Endothelial cell (in vitro differentiated cells): Measurements from ENCODE around the gene ITGAL. TPM values are rescaled to one million over a fixed set of nuclear protein-coding genes. Genes with fewer than 3 reads are reported as not detected.
"Not testable (repeated sequence)": the region's sequence is repeated elsewhere in the genome, so short reads cannot be mapped to it uniquely, and the experiment has no call there.

Source experiments
- DNase-seq: peaks from one replicate; pipeline ENCODE4 v3.0.0; 2021; ENCODE audit warnings: low spot score
- H3K27ac Mint-ChIP-seq: one replicate; pipeline ENCODE4 v1.8.0; 2021; ENCODE audit warnings: mixed read lengths, inconsistent platforms; ENCODE audit not compliant: unreplicated experiment
- H3K27me3 Mint-ChIP-seq: one replicate; pipeline ENCODE4 v1.8.0; 2021; ENCODE audit warnings: mild to moderate bottlenecking, moderate library complexity, mixed read lengths, inconsistent platforms; ENCODE audit not compliant: unreplicated experiment
- H3K36me3 Mint-ChIP-seq: one replicate; pipeline ENCODE4 v1.8.0; 2021; ENCODE audit warnings: mild to moderate bottlenecking, low read depth, mixed read lengths, inconsistent platforms; ENCODE audit not compliant: unreplicated experiment
- H3K4me1 Mint-ChIP-seq: one replicate; pipeline ENCODE4 v1.8.0; 2021; ENCODE audit warnings: mild to moderate bottlenecking, mixed read lengths, inconsistent platforms; ENCODE audit not compliant: unreplicated experiment
- H3K4me3 Mint-ChIP-seq: one replicate; pipeline ENCODE4 v1.8.0; 2021; ENCODE audit warnings: mild to moderate bottlenecking, mixed read lengths, inconsistent platforms; ENCODE audit not compliant: unreplicated experiment
- H3K9me3 Mint-ChIP-seq: one replicate; pipeline ENCODE4 v1.8.0; 2021; ENCODE audit warnings: mixed read lengths, inconsistent platforms; ENCODE audit not compliant: unreplicated experiment
- CTCF ChIP-seq: fragments of 200-600 bp; sonication (generic); IDR thresholded peaks from one replicate; pipeline ENCODE4 v1.5.0; 2021; ENCODE audit warnings: antibody characterized with exemption; ENCODE audit not compliant: unreplicated experiment
- total RNA-seq: library from RNA; stranded (reverse); fragmentation: NEBNext Ultra II Directional; extraction: Animal tissue kit (Norgen Biotek cat#: 25700); gene quantifications from one replicate; pipeline ENCODE4 v1.2.1, GENCODE V29; 2021; ENCODE audit not compliant: unreplicated experiment

Gene ITGAL
- total RNA-seq, 1 donor from 2014 or later: not detected

GRCh38 chr16:30535106-30535776 lies 62.7 kb downstream of the ITGAL start:
- Mint-ChIP-seq H3K9me3 (no peaks in the 10 kb centered on the region), H3K27me3 (peaks cover 2% of the 10 kb centered on the region), H3K4me3 (peak overlapping the region; percentile 96), H3K36me3 (peaks cover 13% of the 10 kb centered on the region), H3K4me1 (peaks cover 18% of the 10 kb centered on the region), H3K27ac (peak overlapping the region; percentile 97)
- DNase-seq: no peak
- TF ChIP-seq CTCF: no peak

GRCh38 chr16:30535777-30536190 lies 63.2 kb downstream of the ITGAL start:
- TF ChIP-seq CTCF: no peak
- Mint-ChIP-seq H3K27ac (peak overlapping the region; percentile 97), H3K4me1 (peaks cover 18% of the 10 kb centered on the region), H3K36me3 (peaks cover 11% of the 10 kb centered on the region), H3K27me3 (peaks cover 2% of the 10 kb centered on the region), H3K9me3 (no peaks in the 10 kb centered on the region), H3K4me3 (peak overlapping the region; percentile 96)
- peak; percentile 67 for DNase-seq

- DNase-seq, H3K27ac Mint-ChIP-seq, H3K27me3 Mint-ChIP-seq, H3K9me3 Mint-ChIP-seq, H3K36me3 Mint-ChIP-seq: not testable (repeated sequence)
- Mint-ChIP-seq H3K4me1 (peaks cover 18% of the 10 kb centered on the region), H3K4me3 (peak overlapping the region; percentile 96)
These were observed 64.0 kb downstream of the ITGAL start for GRCh38 chr16:30536391-30537024.

- Mint-ChIP-seq H3K27ac (no peak overlapping the region), H3K36me3 (peaks cover 4% of the 10 kb centered on the region), H3K27me3 (no peaks in the 10 kb centered on the region), H3K4me3 (no peak overlapping the region), H3K4me1 (peaks cover 11% of the 10 kb centered on the region), H3K9me3 (no peaks in the 10 kb centered on the region)
- TF ChIP-seq CTCF: no peak
- no peak for DNase-seq
These were observed 66.7 kb downstream of the ITGAL start for GRCh38 chr16:30539000-30539964.

GRCh38 chr16:30539986-30540526 lies 67.5 kb downstream of the ITGAL start:
- not testable (repeated sequence) for H3K4me3 Mint-ChIP-seq, H3K27ac Mint-ChIP-seq, H3K36me3 Mint-ChIP-seq

GRCh38 chr16:30540916-30541464 lies 68.4 kb downstream of the ITGAL start:
- H3K4me1 Mint-ChIP-seq, DNase-seq, H3K27me3 Mint-ChIP-seq, H3K36me3 Mint-ChIP-seq, H3K27ac Mint-ChIP-seq, H3K4me3 Mint-ChIP-seq, H3K9me3 Mint-ChIP-seq: not testable (repeated sequence)

More at GRCh38 chr16:30539986-30540526, 67.5 kb downstream of the ITGAL start:
- not testable (repeated sequence) for H3K9me3 Mint-ChIP-seq, H3K4me1 Mint-ChIP-seq, H3K27me3 Mint-ChIP-seq, DNase-seq
